Neural crest cell (in vitro differentiated cells): ENCODE results near the gene HDAC1. TPM values are rescaled to one million over a fixed set of nuclear protein-coding genes. Genes with fewer than 3 reads are reported as not detected.
A peak's percentile ranks its signal among the peaks of the same experiment; 100 is the strongest.

Source experiments
- DNase-seq: peaks from one replicate; pipeline ENCODE4 v3.0.0; 2021; ENCODE audit warnings: low read depth, mixed read lengths, low spot score
- H3K27ac Mint-ChIP-seq: one replicate; pipeline ENCODE4 v1.8.0; 2021; ENCODE audit warnings: mild to moderate bottlenecking, mixed read lengths; ENCODE audit not compliant: unreplicated experiment
- H3K27me3 Mint-ChIP-seq: 2 replicates; pipeline ENCODE4 v1.8.0; 2021; ENCODE audit warnings: low read depth, mild to moderate bottlenecking, mixed read lengths
- H3K36me3 Mint-ChIP-seq: 2 replicates; pipeline ENCODE4 v1.8.0; 2021; ENCODE audit warnings: low read depth, mild to moderate bottlenecking, mixed read lengths
- H3K4me1 Mint-ChIP-seq: 2 replicates; pipeline ENCODE4 v1.8.0; 2021; ENCODE audit warnings: mixed read lengths
- H3K4me3 Mint-ChIP-seq: one replicate; pipeline ENCODE4 v1.8.0; 2021; ENCODE audit warnings: mild to moderate bottlenecking, mixed read lengths
- H3K9me3 Mint-ChIP-seq: 2 replicates; pipeline ENCODE4 v1.8.0; 2021; ENCODE audit warnings: mixed read lengths
- total RNA-seq: library from RNA; stranded (reverse); gene quantifications from 2 replicates; pipeline ENCODE4 v1.2.1, GENCODE V29; 2021
- TF ChIP-seq, protein P1 (sequence below): fragments of 200-600 bp; sonication (generic); conservative IDR thresholded peaks from 2 replicates; pipeline ENCODE4 v1.5.0; 2021; ENCODE audit warnings: antibody characterized with exemption, mild to moderate bottlenecking

HDAC1 gene
- total RNA-seq, 1 donor from 2014 or later, result 130 TPM

GRCh38 chr1:32334274-32334861, 42.5 kb downstream of the HDAC1 start:
- Mint-ChIP-seq H3K36me3 (peaks cover 42% of the 10 kb centered on the region), H3K4me3 (peak overlapping the region; percentile 99), H3K4me1 (peaks cover 58% of the 10 kb centered on the region), H3K27ac (peak overlapping the region; percentile 99), H3K27me3 (peaks cover 39% of the 10 kb centered on the region), H3K9me3 (no peaks in the 10 kb centered on the region)
- TF ChIP-seq, protein P1, sequence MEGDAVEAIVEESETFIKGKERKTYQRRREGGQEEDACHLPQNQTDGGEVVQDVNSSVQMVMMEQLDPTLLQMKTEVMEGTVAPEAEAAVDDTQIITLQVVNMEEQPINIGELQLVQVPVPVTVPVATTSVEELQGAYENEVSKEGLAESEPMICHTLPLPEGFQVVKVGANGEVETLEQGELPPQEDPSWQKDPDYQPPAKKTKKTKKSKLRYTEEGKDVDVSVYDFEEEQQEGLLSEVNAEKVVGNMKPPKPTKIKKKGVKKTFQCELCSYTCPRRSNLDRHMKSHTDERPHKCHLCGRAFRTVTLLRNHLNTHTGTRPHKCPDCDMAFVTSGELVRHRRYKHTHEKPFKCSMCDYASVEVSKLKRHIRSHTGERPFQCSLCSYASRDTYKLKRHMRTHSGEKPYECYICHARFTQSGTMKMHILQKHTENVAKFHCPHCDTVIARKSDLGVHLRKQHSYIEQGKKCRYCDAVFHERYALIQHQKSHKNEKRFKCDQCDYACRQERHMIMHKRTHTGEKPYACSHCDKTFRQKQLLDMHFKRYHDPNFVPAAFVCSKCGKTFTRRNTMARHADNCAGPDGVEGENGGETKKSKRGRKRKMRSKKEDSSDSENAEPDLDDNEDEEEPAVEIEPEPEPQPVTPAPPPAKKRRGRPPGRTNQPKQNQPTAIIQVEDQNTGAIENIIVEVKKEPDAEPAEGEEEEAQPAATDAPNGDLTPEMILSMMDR, result no peak
- no peak for DNase-seq

DNA sequence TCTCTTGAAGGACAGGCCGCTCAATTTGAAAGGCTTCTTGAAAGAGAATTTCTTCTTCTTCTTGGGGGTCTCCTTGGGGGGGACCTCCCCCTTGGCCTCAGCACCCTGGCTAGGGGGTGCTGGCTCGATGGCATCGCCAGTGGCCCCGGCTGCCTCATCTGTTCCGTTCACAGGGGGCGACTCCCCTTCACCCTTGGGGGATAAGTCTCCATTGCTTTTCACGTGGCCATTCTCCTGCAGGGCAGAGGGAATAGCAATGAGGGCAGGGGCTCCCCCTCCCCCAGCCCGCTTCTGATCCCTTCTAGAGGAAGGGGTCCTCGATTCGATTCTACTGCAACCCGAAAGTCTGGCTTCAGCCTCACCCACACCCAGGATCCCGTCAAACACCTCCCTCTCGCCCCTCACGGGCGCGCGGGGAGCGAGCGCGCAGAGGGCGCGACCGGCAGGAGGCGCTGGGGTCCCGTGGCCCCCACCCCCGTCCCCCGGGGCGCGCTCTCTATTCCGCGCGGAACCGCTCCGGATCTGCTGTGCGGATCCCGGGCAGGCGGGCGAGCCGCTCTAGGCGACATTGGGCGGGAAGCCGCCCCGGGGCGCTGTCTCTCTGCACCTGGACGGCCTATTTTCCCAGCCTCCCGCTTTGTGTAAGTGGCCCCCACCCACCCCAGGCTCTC, 43.1 kb downstream of the HDAC1 start:
- Mint-ChIP-seq H3K36me3 (peaks cover 37% of the 10 kb centered on the region), H3K4me3 (peak overlapping the region; percentile 99), H3K27me3 (peaks cover 35% of the 10 kb centered on the region), H3K27ac (peak overlapping the region; percentile 99), H3K9me3 (no peaks in the 10 kb centered on the region), H3K4me1 (peaks cover 64% of the 10 kb centered on the region)
- TF ChIP-seq, protein P1, result peak; percentile 70
- peak; percentile 48 for DNase-seq

GRCh38 chr1:32335535-32335789, 43.6 kb downstream of the HDAC1 start:
- peak overlapping the region; percentile 99 for H3K4me3 Mint-ChIP-seq
- no peaks in the 10 kb centered on the region for H3K9me3 Mint-ChIP-seq
- peaks cover 35% of the 10 kb centered on the region for H3K27me3 Mint-ChIP-seq
- H3K4me1 Mint-ChIP-seq, result peaks cover 69% of the 10 kb centered on the region
- H3K36me3 Mint-ChIP-seq, result peaks cover 36% of the 10 kb centered on the region
- no peak overlapping the region for H3K27ac Mint-ChIP-seq
- no peak for DNase-seq
- TF ChIP-seq, protein P1, result no peak

- TF ChIP-seq, protein P1, result no peak
- peaks cover 32% of the 10 kb centered on the region for H3K36me3 Mint-ChIP-seq
- H3K4me3 Mint-ChIP-seq, result peak within 1 kb of the TSS; percentile 99
- peak within 1 kb of the TSS; percentile 99 for H3K27ac Mint-ChIP-seq
- peak; percentile 84 for DNase-seq
- peaks cover 31% of the 10 kb centered on the region for H3K27me3 Mint-ChIP-seq
- peaks cover 69% of the 10 kb centered on the region for H3K4me1 Mint-ChIP-seq
- no peaks in the 10 kb centered on the region for H3K9me3 Mint-ChIP-seq
Measured at GRCh38 chr1:32335790-32336590, 44.1 kb downstream of the HDAC1 start, which contains the start of gene MARCKSL1. Gene MARCKSL1, minus strand, starts transcription at chr1:32336233. Its CDS starts 200 bp downstream, at chr1:32336033.

GRCh38 chr1:32336591-32336932, 44.7 kb downstream of the HDAC1 start:
- peaks cover 27% of the 10 kb centered on the region for H3K36me3 Mint-ChIP-seq
- TF ChIP-seq, protein P1, result no peak
- H3K27ac Mint-ChIP-seq, result no peak overlapping the region
- no peak for DNase-seq
- H3K9me3 Mint-ChIP-seq, result no peaks in the 10 kb centered on the region
- peaks cover 68% of the 10 kb centered on the region for H3K4me1 Mint-ChIP-seq
- H3K4me3 Mint-ChIP-seq, result peak overlapping the region; percentile 88
- H3K27me3 Mint-ChIP-seq, result peaks cover 26% of the 10 kb centered on the region
